GM12872 (cell line): ENCODE measurements around the gene SERPINA4.

ENCODE experiments used
- TF ChIP-seq, protein P1 (sequence below): IDR thresholded peaks from 3 replicates; pipeline ENCODE4 v1.5.1; 2011; ENCODE audit warnings: low read depth, mild to moderate bottlenecking, low read length, moderate library complexity; ENCODE audit not compliant: insufficient read depth

The SERPINA4 gene, protein sequence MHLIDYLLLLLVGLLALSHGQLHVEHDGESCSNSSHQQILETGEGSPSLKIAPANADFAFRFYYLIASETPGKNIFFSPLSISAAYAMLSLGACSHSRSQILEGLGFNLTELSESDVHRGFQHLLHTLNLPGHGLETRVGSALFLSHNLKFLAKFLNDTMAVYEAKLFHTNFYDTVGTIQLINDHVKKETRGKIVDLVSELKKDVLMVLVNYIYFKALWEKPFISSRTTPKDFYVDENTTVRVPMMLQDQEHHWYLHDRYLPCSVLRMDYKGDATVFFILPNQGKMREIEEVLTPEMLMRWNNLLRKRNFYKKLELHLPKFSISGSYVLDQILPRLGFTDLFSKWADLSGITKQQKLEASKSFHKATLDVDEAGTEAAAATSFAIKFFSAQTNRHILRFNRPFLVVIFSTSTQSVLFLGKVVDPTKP

DNA sequence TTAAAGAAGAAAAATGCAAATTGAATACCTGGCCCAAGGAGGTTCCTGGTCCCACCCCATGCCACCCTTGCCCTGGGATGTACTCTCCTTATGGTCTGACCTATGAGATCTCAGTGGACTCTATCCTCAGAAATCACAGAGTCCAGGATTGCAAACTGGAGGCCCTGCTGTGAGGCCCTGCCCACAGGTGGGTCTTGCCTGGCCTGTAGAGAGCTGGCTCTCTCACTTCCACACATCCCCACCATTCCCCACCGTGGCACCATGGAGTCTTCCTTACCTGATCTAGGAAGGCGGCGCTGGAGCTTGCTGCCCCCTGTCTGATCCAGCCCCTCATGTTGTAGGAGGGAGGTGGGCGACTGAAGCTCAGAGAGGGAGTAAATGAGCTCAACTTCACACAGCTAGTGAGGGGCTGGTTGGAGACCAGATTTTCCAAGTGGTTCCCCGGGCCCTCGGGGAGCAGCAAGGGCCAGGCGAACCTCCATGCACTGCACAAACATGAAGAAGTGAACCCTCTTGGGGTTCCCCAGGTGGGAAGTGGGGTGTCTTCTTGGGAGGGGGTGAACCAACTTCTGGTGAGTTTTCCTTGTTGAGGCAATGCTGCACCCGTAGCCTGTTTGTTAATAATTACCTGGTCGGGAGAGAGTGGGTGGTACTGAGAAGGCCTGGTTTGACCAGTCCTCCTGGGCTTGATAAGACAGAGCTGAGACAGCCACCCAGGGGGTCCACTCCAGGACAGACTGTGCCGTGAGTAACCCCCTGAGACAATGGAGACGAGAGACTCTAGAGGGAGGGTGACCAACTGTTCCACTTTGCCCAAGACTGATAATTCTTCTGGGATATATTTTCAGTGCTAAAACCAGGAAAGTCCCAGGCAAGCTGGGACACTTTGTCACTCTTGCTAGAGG, at the start of gene SERPINA4:
TSS of gene SERPINA4 (plus strand) at position 692 of the 905 bp plus-strand sequence. CDS start 2,041 bp downstream, outside the sequence.
- TF ChIP-seq, protein P1, sequence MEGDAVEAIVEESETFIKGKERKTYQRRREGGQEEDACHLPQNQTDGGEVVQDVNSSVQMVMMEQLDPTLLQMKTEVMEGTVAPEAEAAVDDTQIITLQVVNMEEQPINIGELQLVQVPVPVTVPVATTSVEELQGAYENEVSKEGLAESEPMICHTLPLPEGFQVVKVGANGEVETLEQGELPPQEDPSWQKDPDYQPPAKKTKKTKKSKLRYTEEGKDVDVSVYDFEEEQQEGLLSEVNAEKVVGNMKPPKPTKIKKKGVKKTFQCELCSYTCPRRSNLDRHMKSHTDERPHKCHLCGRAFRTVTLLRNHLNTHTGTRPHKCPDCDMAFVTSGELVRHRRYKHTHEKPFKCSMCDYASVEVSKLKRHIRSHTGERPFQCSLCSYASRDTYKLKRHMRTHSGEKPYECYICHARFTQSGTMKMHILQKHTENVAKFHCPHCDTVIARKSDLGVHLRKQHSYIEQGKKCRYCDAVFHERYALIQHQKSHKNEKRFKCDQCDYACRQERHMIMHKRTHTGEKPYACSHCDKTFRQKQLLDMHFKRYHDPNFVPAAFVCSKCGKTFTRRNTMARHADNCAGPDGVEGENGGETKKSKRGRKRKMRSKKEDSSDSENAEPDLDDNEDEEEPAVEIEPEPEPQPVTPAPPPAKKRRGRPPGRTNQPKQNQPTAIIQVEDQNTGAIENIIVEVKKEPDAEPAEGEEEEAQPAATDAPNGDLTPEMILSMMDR, result no peak

DNA sequence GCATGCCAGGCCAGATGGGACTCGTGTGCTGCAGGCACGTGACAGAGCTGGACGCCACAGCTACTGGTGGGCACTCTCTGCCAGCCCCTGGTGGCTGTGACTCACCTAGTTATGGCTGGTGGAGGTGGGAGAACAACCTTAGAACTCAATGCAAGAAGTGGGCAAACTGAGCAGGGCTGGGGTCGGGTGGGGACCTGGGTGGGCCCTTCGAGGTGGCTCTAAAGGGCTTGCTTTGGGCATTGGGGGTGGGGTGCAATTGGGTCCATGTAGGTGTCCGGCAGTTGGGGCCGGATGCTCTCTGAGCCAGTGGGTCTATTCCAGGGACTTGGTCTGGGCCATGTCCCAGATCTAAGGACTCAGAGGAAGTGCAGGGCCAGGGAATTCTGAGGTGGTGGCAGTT, 46.9 kb upstream of the SERPINA4 start:
- TF ChIP-seq, protein P1, result no peak

DNA sequence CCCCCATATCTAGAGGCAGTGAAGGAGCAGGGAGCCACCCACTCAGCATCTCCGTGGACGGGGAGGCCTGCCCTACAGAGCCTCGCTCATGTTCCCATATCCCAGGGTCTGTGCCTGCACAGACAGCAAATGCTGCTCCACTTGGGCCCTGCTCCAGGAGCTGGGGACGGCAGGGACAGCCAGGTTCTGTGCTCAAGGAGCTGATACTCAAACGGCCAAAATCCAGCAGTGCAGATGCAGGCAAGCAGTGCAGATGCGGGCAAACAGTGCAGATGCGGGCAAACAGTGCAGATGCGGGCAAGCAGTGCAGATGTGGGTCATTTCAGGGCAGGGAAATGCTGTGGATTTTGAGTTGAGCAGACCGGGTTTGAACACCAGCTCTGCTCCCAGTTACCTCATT, 45.8 kb upstream of the SERPINA4 start:
- TF ChIP-seq, protein P1, result no peak

DNA sequence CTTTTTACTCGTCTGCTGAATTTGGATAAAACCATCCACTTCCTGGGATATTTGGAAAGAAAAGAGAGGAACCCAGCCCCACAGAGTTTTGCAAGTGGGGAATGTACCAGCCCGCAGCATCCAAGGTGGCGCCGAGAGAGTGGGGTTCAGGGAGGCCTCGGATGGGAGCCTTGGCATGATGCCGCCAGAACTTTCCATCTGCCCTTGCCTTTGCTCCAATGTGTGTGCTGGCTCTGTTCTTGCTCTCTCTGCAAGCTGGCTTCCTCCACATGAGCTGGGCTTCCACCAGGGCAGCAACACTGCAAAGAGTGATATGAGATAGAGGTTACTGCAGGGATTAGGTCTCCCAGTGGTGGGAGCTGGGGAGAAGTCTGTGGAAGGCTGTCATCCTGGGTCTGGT, 45.4 kb upstream of the SERPINA4 start:
- TF ChIP-seq, protein P1, result no peak

DNA sequence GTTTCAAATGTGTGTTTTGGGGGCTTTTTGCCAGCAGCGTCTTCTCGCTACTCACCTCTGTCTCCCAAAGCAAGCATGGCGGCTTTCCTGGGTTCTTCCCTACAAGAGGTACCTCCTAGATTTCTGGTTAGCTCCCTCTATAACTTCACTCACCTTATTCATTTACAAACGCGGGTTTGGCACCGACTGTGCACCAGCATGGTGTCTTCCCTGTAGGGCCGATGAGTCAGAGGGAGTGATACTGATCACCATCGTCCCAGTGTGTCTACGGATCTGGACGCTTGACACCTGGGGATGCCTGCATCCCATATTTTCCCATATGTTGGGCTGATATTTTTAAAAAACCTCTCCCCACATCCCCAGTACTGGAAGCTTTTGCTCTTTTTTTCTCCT, 44.0 kb upstream of the SERPINA4 start:
- TF ChIP-seq, protein P1, result no peak

DNA sequence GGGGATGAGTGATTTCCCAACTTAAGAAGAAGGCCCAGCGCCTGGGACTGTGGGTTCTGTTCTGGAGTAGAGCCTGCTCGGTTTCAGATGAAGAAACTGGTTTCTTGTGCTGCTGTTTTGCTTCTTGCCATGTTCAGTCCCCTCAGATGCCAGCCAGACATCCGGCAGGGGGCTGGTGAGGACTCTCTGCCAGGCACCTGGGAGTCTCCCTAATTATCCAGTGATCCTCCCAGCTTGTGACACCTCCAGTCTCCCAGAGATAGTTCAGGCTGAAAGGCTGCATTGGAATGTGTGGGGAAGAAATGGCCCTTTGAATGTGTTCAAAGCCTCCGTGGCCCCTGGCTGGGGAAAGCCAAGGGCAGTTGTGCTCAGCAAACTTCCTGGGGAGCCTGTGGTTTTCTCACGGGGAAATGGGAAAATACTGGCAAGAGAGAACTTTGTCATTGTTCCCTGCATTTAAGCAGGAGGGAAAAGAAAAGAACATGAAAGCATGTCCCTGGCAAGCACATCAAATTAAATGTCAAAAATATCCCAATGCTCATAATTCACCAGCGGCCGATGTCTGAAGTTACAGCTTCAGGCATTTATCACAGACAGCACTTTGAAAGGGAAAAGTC, 43.5 kb upstream of the SERPINA4 start:
- TF ChIP-seq, protein P1, result no peak

DNA sequence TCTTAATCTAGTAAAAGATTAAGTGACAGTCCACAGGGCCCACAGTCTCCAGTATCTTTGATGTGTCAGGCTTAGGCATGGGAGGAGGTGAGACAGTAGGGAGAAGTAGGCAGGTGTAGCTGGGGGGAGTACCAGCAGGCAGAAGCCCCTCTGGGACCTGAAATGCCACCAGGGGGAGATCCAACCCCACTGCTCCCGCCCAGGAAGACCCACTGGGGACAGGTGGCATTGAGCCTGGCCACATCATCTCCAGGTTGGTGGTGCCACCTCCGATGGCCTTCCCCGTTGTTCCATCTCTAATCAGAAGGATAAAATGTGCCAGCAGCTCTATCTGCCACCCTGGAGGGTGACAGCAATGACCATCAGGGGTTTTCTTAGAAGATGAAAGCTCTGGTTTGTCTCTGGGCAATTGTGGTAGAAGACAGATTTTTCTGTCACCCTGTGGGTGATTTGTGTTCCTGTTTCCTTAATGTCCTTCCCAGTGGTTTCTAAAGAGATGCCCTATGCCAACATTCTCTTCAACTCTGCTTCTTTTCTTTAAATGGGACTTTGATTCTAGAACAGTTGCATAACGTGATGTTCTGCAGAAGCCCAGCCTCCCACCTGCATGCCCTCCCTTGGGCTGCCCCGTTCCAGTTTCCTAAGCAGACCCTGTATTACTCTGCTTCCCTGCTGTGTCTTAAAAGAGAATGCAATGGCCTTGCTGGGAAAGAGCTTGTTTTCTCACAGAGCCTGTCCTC, 39.7 kb upstream of the SERPINA4 start:
- TF ChIP-seq, protein P1, result no peak
